Stromal cell of bone marrow (primary cell): ENCODE results near the gene SLC16A3.

Experiments used
- DNase-seq: peaks from one replicate; pipeline ENCODE4 v3.0.0-alpha.2; 2012; ENCODE audit warnings: low read depth

SLC16A3 gene

DNA sequence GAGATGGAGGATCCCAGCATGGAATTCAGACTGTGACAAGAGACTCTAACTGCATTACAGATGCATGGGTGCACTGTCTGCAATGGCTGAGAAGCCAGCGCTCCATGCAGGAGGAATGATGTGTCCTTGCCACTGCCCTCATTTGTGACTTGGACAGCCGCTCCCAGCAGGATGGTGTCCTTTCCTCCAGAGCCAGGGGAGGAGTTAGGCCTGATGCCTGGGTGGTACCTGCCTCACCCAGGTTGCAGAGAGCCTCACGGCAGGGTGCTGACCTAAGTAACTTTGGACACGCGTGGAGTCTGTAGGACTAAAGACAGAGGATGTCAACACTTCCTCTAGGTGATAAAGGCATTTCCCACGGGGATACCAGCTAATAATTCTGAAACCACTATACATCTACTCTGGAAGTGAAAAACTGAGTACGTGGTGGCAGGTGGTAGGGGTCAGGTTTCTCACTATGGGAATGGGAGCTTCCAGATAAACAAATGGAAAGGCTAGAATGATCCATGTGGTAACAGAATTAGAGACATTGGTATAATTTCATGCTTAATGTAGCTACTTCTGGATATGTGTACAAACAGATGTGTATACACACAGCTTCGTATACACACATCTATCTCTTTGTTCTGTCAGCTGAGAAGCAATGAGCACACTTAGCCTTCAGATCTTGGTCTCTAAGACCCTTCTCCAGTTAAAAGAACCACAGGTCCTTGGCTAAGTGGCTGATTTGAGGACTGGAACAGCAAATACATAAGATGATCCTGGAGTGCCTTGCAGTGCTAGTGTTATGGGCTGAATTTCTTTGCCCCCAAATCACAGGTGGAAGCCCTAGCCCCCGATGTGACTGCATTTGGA, 58.4 kb downstream of the SLC16A3 start:
- no peak for DNase-seq

DNA sequence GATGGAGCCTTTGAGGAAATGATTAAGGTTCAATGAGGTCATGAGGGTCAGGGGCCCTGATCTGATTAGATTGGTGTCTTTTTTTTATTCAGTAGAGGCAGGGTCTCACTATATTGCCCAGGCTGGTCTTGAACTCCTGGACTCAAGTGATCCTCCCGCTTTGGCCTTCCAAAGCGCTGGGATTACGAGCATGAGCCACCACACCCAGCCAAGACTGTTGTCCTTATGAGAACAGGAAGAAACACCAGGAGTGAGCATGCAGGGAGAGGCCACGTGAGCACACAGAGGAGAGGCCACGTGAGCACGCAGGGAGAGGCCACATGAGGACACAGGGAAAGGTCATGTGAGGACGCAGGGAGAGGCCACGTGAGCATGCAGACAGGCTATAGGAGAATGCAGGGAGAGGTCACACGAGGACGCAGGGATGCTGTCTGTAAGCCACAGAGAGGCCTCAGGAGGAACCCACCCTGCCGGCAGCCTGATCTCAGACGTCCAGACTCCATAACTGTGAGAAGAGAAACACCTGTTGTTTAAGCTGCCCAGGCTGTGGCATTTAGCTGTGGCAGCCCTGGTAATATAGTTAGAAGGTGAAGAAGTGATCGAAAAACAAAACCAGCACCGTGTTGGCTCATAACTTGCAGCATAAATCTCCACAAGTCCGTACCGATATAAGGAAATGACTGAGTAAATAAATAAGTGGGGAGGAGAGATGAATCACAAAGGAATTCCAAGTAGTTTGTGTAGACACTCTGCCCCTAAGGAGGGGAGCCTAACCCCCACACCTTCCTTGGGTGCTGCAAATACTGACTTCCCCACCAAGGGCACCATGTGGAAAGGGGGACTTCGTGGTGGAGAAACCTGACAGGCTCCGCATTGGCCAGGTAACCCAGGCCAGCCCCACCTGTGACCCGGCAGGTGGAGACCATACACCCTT, 59.3 kb downstream of the SLC16A3 start:
- peak; percentile 55 for DNase-seq
